HG02870 (cell line): ENCODE data around the gene CD177.
"Not testable (repeated sequence)": the region's sequence is repeated elsewhere in the genome, so short reads cannot be mapped to it uniquely, and the experiment has no call there.

Source experiments
- ATAC-seq: cut with Tn5 transposase; IDR thresholded peaks from one replicate; pipeline ENCODE4 v1.9.1; 2021; ENCODE audit warnings: mild to moderate bottlenecking, moderate library complexity; ENCODE audit not compliant: unreplicated experiment

Gene CD177

GRCh38 chr19:43377624-43378023 is 24.1 kb downstream of the CD177 start:
- ATAC-seq: not testable (repeated sequence)

GRCh38 chr19:43380008-43380407 is 26.5 kb downstream of the CD177 start:
- no peak for ATAC-seq

GRCh38 chr19:43380771-43381386 is 27.4 kb downstream of the CD177 start:
- no peak for ATAC-seq

GRCh38 chr19:43382586-43383216 is 29.2 kb downstream of the CD177 start:
- ATAC-seq: not testable (repeated sequence)

- ATAC-seq: not testable (repeated sequence)
These were observed 29.8 kb downstream of the CD177 start for GRCh38 chr19:43383254-43383653.

GRCh38 chr19:43383759-43384158 is 30.3 kb downstream of the CD177 start:
- ATAC-seq: not testable (repeated sequence)

GRCh38 chr19:43390903-43391551 is 37.5 kb downstream of the CD177 start:
- not testable (repeated sequence) for ATAC-seq

GRCh38 chr19:43391552-43391935 is 38.1 kb downstream of the CD177 start:
- ATAC-seq: not testable (repeated sequence)

GRCh38 chr19:43393501-43393900 is 40.0 kb downstream of the CD177 start:
- ATAC-seq: not testable (repeated sequence)

- ATAC-seq: no peak
These were observed 42.1 kb downstream of the CD177 start for GRCh38 chr19:43395561-43395960.

- ATAC-seq: no peak
These were observed 52.8 kb downstream of the CD177 start for GRCh38 chr19:43406297-43406696.

- ATAC-seq: no peak
These were observed 54.0 kb downstream of the CD177 start for GRCh38 chr19:43407416-43408005.

- ATAC-seq: no peak
These were observed 54.6 kb downstream of the CD177 start for GRCh38 chr19:43408043-43408442.

GRCh38 chr19:43409415-43409814 is 55.9 kb downstream of the CD177 start:
- no peak for ATAC-seq

- ATAC-seq: no peak
These were observed 59.0 kb downstream of the CD177 start for GRCh38 chr19:43412441-43412840.
